Lower leg skin (tissue), 4 donors: Measurements from ENCODE around the gene NOP56. TPM values are rescaled to one million over a fixed set of nuclear protein-coding genes. Genes with fewer than 3 reads are reported as not detected.
A peak's percentile ranks its signal among the peaks of the same experiment; 100 is the strongest.

Source experiments
- DNase-seq, 2 donors: peaks; one replicate each; pipeline ENCODE4 v3.0.0-alpha.2; 2019; ENCODE audit warnings: low spot score in 2 of 2
- H3K4me3 ChIP-seq: fragments of 200-600 bp; sonication (generic); 2 replicates; pipeline ENCODE4 v1.5.1; 2017; ENCODE audit warnings: mild to moderate bottlenecking, low read depth; ENCODE audit not compliant: poor library complexity, severe bottlenecking
- POLR2A ChIP-seq, 2 donors: fragments of 450-650 bp; IDR thresholded peaks; one replicate each; pipeline ENCODE4 v1.6.1; 2016 to 2017; ENCODE audit warnings: antibody characterized with exemption in 2 of 2, mild to moderate bottlenecking in 1 of 2, moderate library complexity in 1 of 2
- WGBS, 2 donors: methylation state at CpG; one replicate each; pipeline ENCODE4 v1.1.5; 2018; 5-methylcytosine and 5-hydroxymethylcytosine counted together
- intact Hi-C: fragments of 100-400 bp; cut with DNase I; formaldehyde crosslinking; loops from one replicate; pipeline ENCODE4 v1.15.0; 2023; ENCODE audit warnings: low total_unique reads
- total RNA-seq, 4 donors: library from RNA; depleted of rRNA; stranded (reverse); fragments of >200 nt; gene quantifications; one replicate each; pipeline ENCODE4 v1.1.0, GENCODE V29; 2016
- TF ChIP-seq, protein P1 (sequence below), 3 donors: fragments of 450-650 bp; IDR thresholded peaks; one replicate each; pipeline ENCODE4 v1.5.1; 2016; ENCODE audit warnings: antibody characterized with exemption in 3 of 3, mild to moderate bottlenecking in 3 of 3, moderate library complexity in 2 of 3

The NOP56 gene
- total RNA-seq, 4 donors from 2014 or later, result 51.5 to 64.7 (median 56.6) TPM

DNA sequence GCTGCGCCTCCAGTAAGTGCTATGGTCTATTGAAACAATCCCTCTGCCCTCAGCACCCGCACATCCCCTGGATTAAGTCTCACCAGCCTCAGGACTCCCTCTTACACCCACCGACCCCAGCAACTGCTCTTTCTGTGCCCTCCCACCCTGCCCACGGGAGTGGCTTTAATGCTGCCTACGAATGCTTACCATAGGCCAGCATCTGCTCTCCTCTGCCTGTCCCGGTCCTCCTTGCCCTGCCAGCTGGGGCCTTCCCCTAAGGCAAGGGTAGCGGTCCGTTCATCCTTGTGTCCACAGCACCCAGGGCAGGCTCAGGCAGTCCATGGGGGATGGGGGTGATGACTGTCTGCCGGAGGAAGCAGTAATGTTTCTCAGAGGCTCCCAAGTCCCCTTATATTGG, 44.2 kb downstream of the NOP56 start:
- no peak for TF ChIP-seq POLR2A (IDR thresholded peaks at IDR 0.05)
- TF ChIP-seq, protein P1, sequence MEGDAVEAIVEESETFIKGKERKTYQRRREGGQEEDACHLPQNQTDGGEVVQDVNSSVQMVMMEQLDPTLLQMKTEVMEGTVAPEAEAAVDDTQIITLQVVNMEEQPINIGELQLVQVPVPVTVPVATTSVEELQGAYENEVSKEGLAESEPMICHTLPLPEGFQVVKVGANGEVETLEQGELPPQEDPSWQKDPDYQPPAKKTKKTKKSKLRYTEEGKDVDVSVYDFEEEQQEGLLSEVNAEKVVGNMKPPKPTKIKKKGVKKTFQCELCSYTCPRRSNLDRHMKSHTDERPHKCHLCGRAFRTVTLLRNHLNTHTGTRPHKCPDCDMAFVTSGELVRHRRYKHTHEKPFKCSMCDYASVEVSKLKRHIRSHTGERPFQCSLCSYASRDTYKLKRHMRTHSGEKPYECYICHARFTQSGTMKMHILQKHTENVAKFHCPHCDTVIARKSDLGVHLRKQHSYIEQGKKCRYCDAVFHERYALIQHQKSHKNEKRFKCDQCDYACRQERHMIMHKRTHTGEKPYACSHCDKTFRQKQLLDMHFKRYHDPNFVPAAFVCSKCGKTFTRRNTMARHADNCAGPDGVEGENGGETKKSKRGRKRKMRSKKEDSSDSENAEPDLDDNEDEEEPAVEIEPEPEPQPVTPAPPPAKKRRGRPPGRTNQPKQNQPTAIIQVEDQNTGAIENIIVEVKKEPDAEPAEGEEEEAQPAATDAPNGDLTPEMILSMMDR (IDR thresholded peaks at IDR 0.05), result no peak
- H3K4me3 ChIP-seq, result no peak overlapping the region
- 91 to 93% methylated on average over 9 of the region's 9 CpGs for WGBS, 2 donors
- no peak for DNase-seq
- intact Hi-C loops, result no loop called here

DNA sequence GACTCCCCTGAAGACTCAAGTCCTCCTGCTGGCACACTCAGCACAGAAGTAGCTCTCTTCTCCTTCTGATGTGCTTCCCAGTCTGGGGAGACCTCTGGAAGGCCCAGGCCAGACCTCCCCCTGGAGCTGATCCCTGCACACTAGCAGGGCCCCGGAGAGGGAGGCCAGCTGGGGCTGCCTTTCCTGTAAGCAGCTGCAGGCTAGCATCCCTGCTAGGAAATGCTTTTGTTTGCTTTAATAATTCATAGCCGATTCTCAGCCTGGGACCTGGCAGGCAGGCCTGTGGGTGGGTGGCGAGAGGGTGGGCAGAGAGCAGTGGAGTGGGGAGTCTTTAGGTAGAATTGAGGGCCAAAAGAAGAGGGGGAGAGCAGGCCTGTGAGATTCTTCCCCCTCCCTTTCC, 45.3 kb downstream of the NOP56 start:
- no peak overlapping the region for H3K4me3 ChIP-seq
- intact Hi-C loops, result no loop called here
- TF ChIP-seq, protein P1 (IDR thresholded peaks at IDR 0.05), result no peak
- TF ChIP-seq POLR2A (IDR thresholded peaks at IDR 0.05), result no peak
- 83 to 85% methylated on average over 2 to 3 of the region's 3 CpGs for WGBS, 2 donors
- peak in 1 of 2 donors; percentile 37 for DNase-seq

DNA sequence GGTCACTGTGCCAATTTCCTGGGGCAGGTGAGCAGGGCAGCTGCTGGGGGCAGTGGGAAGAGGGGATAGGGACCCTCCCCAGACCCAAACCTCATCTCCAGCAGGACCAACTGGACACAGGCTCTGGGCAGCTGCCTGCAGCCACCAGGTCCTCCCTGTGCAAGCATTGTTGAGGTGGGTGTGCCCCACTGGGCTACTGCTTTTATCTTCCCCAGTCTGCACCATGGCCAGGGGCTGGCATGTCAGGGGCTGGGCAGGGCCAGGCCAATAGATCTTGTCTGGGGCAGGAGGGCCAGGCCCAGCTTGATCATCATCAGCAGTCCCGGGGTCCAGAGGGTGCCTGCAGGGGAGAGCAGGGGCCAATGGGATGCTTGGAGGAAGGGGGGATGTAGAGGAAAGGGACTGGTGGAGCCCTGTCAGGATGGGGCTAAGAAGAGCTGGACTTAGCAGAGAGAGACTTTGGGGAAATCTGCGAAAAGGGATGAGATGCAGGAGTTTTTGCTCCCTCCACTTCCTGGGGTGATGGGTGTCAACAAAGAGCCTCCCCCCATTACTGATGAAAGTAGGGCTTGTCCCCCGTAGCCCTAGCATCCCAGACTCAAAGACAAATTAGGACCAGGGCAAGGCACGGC, 45.9 kb downstream of the NOP56 start:
- TF ChIP-seq, protein P1 (IDR thresholded peaks at IDR 0.05), result no peak
- TF ChIP-seq POLR2A (IDR thresholded peaks at IDR 0.05), result no peak
- no peak overlapping the region for H3K4me3 ChIP-seq
- intact Hi-C loops, result no loop called here
- WGBS, 2 donors, result 76 to 85% methylated on average over 4 of the region's 4 CpGs
- peak in 1 of 2 donors; percentile 74 for DNase-seq

DNA sequence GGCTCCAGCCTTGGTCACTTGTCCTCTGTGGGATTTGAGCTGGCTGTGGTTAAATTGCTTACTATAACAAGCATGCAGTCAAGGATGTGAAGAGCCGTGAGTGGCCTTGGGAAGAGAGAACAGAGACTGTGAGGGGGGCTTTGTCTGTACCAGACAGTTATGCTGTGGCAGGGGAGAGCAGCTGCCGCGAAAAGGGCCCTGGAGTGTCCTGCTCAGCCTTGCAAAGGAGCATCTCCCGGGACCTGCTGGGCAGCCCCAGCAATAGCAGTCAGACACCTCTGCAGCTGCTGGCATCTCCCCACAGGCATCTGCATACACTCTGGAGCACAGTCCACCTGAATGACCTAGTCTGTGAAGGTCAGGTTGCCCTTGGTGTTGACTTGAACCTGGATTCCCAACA, 46.5 kb downstream of the NOP56 start:
- no peak overlapping the region for H3K4me3 ChIP-seq
- intact Hi-C loops, result no loop called here
- DNase-seq, result peak in 1 of 2 donors; percentile 46
- no peak for TF ChIP-seq POLR2A (IDR thresholded peaks at IDR 0.05)
- TF ChIP-seq, protein P1 (IDR thresholded peaks at IDR 0.05), result no peak
- 79 to 98% methylated on average over 4 of the region's 4 CpGs for WGBS, 2 donors

DNA sequence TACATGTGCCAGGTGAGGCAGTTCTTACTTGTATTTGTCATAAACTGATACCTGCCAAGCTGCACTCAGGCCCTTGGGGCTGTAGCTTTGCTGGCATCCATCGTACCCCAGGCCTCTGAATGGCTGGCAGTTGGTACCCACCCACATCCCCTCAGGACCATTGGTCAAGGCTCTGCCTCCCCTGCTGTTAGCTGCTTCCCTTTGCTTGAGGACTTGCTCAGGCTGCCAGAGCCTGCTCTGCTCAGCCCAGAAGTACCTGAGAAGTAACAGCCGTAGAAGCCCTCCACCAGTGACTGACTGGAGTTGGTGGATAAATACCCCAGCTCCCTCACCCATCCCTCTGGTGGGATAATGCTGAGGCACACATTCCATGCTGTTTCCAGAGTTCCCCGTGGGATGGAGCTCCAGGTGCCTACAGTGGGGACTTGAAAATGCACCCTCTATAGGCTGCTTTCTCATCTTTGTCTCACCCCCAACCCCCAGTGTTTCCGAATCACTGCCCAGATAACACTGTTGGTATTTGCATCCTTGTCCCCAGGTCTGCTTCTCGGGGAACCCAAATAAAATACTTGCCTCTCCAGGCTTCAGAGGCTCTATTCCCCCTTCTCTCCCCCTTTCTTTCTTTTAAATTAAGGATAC, 47.5 kb downstream of the NOP56 start:
- no peak overlapping the region for H3K4me3 ChIP-seq
- WGBS, 2 donors, result 69 to 71% methylated on average over 5 of the region's 5 CpGs
- intact Hi-C loops, result no loop called here
- DNase-seq, result peak in 1 of 2 donors; percentile 54
- TF ChIP-seq, protein P1 (IDR thresholded peaks at IDR 0.05), result no peak
- no peak for TF ChIP-seq POLR2A (IDR thresholded peaks at IDR 0.05)
